Measurements from ENCODE around the gene CCRL2. TPM values are rescaled to one million over a fixed set of nuclear protein-coding genes. Genes with fewer than 3 reads are reported as not detected.
"Not testable (repeated sequence)": the region's sequence is repeated elsewhere in the genome, so short reads cannot be mapped to it uniquely, and the experiment has no call there.

CCRL2 gene
- polyA plus RNA-seq, 4 donors: 0.70 to 0.99 (median 0.91) TPM

DNA sequence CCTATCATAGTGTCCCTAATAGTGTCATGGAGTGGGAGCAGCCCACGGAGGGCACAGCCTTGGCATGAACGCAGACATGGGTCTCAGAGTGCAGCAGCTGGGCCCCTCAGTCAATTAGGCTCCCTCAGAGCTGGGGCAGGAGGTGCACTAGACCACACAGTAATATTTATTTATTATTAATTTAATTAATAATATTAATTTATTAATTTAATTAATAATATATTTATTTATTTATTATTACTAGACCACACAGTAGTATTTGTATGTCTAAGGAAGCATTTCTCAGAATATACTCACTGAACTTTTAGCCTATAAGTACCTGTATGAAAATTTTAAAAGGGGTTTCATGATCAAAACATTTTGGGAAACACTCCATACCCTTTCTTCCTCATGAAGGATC lies 5.5 kb upstream of the CCRL2 start:
- no peak for DNase-seq (ENCODE audit: low read depth in 4 of 4, low spot score in 3 of 4)

DNA sequence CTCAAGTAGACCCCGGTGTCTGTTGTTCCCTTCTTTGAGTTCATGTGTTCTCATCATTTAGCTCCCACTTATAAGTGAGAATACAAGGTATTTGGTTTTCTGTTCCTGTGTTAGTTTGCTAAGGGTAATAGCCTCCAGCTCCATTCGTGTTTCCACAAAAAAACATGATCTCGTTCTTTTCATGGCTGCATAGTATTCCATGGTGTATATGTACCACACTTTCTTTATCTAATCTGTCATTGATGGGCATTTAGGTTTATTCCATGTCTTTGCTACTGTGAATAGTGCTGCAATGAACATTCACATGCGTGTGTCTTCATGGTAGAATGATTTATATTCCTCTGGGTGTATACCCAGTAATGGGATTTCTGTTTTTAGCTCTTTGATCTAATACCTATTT lies 4.2 kb upstream of the CCRL2 start:
- not testable (repeated sequence) for DNase-seq (ENCODE audit: low read depth in 4 of 4, low spot score in 3 of 4)

DNA sequence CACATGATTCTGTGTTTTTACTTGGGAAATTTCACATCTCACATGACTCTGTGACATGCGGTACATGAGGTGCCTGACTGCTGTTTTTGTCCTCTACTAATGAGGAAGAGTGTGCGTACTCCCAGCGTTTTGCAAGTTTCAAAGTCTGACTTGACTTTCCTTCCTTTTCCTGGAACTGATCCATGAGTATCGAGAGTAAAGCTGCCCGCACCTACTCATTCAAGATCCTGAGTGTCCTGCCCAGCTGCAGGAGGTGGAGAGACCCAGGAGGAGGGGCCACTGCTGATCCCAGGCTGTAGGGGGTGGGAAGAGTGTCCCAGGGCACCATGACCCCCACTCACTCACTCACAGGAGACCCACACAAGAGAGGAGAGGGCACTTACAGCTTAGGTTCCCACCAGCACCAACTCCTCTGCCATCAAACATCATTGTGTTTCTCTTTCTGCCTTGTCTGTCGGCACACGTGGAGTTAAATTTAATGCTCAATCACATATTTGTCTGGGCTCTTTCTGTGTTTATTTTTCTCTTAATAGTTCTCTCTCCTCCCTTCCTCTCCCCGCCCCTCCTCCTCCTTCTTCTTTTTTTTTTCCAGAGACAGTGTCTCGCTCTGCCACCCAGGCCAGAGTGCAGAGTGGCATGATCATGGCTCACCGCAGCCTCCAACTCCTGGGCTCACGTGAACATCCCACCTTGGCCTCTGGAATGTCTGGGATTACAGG lies 1.6 kb upstream of the CCRL2 start:
- no peak for DNase-seq (ENCODE audit: low read depth in 4 of 4, low spot score in 3 of 4)

DNA sequence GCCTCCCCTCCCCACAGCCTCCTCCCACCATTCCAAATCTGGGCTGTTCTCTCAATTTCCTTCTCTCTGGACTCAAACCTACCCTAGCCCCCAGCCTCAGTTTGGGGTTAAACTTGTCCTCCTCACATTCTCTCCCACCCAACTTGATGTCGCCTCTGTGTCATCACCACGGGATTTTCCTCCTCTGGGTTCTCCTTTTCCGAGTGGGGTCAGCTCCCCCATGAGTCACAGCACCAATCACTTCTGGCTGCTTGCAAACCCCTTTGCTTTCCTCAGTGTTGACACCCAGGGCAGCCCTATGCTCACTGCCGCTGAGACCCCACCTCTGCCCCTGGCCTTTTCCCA lies 644 bp upstream of the CCRL2 start:
- DNase-seq (ENCODE audit: low read depth in 4 of 4, low spot score in 3 of 4): no peak

DNA sequence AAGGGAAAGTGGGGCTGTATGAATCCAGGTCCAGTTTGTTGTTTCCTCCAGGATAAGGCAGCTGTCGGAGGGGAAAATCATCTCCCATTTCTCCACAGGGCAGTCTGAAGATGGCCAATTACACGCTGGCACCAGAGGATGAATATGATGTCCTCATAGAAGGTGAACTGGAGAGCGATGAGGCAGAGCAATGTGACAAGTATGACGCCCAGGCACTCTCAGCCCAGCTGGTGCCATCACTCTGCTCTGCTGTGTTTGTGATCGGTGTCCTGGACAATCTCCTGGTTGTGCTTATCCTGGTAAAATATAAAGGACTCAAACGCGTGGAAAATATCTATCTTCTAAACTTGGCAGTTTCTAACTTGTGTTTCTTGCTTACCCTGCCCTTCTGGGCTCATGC lies 911 bp downstream of the CCRL2 start:
- no peak for DNase-seq (ENCODE audit: low read depth in 4 of 4, low spot score in 3 of 4)

DNA sequence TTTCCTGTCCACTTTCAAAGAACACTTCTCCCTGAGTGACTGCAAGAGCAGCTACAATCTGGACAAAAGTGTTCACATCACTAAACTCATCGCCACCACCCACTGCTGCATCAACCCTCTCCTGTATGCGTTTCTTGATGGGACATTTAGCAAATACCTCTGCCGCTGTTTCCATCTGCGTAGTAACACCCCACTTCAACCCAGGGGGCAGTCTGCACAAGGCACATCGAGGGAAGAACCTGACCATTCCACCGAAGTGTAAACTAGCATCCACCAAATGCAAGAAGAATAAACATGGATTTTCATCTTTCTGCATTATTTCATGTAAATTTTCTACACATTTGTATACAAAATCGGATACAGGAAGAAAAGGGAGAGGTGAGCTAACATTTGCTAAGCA lies 1.8 kb downstream of the CCRL2 start:
- DNase-seq (ENCODE audit: low read depth in 4 of 4, low spot score in 3 of 4): no peak

DNA sequence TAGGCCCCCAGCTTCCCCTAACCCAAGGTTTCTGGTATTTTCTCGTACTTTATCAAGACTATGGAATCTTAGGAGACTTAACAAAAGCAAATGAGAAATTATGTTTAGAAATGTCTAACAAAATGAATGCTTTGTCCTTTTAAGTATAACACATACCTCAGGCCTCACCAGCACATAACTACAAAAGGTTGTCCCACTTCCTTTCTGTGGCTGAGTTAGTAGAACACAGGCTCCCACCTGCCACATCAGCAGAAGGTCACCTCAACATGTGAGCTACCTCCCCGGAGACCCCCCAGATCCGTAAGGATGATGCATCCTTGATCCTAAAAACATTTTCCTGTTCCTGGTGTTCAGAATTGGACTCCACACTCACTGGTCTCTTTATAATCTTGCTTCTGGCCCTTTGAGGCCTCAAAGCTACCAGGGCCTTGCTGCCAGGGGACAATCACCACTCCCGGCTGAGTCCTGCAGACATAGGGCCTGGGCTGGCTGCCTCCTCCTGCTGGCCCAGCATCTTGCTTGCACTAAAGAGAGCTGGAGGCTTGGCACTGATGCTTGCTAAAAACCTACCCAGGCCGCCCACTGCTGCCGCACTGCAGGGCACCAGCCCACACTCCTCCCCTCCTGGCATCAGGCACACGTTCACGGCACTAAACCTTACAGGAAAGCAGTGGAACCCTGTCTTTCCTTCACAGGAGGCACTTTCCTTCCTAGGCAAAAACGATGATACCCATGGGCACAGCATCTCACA lies 2.9 kb downstream of the CCRL2 start:
- DNase-seq (ENCODE audit: low read depth in 4 of 4, low spot score in 3 of 4): no peak

DNA sequence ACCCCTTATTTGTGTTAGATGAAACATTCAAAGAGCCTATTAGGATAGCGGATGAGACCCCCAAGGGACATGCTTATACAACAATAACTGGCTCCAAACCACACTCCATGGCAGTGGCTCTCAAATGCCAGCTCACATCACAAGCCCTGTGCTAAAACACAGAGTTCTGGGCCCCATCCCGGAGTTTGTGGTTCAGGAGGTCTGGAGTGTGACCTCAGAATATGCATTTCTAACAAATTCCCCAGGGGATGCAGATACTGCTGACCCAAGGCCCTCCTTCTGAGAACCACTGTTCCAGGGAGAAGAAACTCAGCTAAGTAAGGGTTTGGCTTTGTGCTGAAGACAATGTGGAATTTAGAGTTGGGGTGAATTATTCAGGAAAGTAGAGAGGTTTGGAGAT lies 3.6 kb downstream of the CCRL2 start:
- DNase-seq (ENCODE audit: low read depth in 4 of 4, low spot score in 3 of 4): no peak

DNA sequence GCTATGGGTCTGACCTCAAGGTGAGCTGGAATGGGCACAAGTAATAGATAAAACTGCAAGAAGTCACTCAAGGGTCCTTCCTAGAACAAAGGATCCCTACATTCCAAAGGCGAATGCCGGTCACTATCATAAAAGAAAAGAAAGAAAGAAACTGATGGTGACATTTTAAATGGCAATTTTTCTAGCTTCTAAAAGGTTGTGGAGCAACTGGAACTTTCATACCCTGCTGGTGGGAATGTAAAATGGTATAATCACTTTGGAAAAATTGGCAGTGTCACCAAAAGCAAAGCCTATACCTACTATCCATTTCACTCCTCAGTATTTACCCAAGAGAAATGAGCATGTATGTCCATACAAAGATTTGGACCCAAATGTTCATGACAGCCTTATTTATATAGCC lies 4.2 kb downstream of the CCRL2 start:
- no peak for DNase-seq (ENCODE audit: low read depth in 4 of 4, low spot score in 3 of 4)

DNA sequence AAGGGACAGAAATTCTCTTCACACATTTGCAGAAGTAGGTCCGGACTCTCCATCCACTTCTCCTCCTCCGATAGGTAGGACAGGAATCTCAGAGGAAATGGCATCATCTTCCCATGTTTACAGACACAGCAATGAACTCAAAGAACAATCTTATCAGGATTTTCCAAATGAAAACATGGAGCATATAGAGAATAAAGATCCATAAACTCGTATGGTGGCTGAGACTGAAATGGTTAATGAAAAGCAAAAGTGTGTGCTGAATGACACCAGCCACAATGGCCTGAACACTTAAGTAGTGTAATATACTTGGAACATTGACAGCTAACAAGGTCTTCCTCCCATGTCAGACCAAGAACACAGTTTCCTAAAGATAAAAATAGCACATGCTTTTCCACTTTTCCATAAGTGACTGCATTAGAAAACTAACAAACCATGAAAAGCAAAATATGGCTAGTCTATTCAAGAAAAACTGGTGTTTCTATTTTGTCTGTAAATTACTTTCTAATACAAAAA lies 5.8 kb downstream of the CCRL2 start:
- no peak for DNase-seq (ENCODE audit: low read depth in 4 of 4, low spot score in 3 of 4)

DNA sequence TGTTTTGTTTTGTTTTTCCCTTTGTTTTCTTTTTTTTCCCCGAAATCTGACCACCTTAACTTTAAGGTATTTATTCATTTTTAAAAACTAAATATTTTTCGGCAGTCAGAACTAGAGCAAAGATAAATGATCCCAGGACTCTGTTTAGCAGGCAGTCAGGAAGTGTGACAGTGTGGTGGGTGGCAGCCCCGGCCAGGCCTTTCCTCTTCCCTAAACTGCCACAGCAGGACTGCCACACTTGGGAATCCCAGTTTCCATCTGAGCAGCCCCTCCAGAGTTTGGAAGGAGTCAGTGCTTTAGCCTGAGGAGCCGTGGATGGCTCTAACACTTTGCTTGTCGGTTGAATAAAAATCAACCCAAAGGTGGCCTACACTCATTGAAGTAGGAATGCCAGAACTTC lies 6.9 kb downstream of the CCRL2 start:
- DNase-seq (ENCODE audit: low read depth in 4 of 4, low spot score in 3 of 4): no peak

DNA sequence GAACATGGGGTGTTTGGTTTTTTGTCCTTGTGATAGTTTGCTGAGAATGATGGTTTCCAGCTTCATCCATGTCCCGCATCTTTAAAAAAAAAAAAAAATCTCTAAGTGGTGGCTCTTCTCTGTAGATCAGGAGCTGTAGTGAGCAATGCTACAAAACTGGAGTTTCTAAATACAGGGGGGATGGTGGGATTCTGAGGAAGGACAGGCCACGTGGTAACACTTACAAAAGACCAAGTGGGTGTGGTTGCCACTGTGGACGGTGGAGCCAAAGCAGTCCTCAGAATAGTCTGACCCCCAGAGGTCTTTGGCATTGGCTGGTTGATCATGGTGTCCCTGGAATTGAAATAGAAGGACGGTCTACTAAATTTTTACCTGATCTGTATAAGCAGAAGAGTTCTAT lies 7.7 kb downstream of the CCRL2 start:
- no peak for DNase-seq (ENCODE audit: low read depth in 4 of 4, low spot score in 3 of 4)

DNA sequence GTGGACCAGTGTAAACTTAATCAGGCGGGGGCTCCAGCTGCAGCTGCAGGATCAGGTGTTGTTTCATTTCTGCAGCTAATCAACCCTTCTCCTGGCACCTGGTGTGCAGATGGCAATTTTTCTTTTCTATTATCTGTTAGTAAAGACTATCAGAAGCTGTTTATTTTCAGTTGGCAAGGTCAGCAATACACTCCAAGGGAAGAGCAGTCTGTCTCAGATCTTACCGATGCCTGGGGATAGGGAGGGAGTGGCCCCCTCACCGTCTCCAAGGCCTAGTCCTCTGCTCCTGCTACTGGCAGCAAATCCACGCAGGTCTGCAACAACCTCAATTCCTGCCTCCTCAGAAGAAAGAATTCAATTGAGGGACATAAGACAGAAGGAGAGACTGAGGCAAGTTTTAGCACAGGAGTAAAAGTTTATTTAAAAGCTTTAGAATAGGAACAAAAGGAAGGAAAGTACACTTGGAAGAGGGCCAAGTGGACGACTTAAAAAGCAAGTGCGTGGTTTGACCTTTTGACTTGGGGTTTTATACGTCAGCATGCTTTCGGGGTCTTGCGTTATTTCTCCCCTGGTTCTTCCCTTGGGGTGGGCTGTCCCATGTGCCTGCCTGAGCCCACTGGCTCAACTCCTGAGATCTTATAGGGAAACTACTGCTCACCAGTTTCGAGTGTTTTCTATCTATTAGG lies 9.2 kb downstream of the CCRL2 start:
- no peak for DNase-seq (ENCODE audit: low read depth in 4 of 4, low spot score in 3 of 4)

DNA sequence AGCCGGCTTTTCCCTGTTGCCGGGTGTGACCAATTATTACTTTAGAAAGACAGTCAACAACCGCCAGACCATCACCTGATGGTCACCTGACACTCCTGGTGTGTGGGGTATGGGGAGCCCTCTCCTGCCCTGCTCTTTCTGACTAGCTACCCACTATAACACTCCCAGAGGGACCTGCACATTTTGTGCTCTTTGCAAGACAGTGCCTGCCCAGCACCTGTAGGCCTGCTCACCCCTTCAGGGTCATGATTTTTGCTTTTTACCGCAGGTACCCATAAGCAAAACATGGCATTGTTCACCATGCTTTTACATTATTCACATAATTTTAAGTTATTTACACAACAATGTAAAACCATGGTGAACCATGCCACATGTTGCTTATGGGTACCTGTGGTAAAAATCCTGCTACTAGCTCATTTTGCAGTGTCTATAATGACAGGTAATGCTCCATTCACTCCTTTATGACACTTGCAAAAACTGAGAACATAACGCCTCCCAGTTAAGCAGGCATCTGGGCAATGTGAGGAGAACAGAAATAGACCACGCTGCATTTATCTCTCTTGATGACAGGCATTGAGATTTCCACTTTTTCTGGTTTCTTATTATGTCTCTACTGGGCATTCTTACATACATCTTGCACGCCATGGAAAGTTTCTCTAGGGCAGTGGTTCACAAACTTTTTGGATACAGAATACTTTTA lies 9.9 kb downstream of the CCRL2 start:
- DNase-seq (ENCODE audit: low read depth in 4 of 4, low spot score in 3 of 4): no peak

DNA sequence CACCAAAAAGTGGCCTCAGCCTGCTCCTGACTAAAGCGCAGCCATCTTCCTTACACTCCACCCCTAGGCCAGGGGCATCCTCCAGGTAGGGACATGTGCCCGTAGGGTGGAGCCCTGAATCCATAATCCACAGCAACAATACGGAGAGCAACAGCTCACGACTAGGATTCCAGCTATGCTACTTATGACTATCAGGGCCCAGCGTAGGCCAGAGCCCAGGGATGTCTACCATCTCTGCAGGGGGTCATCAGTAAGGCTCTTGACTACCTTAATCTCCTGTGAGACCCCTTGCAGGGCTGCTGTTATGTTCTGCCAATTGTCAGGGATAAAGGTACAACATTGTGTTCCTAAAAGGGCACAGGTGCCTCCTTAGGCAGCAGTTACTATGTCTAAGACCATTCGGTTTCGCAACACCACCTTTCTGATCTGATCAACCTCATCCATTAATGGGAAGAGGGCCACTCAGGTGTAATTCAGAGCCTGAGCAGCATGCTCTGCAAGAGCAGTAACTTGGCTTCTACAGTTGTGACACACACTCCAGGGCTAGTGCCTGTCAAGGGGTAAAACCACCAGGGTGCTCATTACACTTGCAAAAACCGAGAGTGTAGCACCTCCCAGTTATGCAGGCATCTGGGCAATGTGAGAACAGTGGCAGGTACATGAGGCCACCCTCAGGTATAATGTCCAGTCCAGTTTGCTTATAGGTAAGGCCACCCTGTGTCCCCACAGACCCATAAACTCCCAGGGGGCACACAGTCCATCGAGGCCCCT lies 11.0 kb downstream of the CCRL2 start:
- no peak for DNase-seq (ENCODE audit: low read depth in 4 of 4, low spot score in 3 of 4)

DNA sequence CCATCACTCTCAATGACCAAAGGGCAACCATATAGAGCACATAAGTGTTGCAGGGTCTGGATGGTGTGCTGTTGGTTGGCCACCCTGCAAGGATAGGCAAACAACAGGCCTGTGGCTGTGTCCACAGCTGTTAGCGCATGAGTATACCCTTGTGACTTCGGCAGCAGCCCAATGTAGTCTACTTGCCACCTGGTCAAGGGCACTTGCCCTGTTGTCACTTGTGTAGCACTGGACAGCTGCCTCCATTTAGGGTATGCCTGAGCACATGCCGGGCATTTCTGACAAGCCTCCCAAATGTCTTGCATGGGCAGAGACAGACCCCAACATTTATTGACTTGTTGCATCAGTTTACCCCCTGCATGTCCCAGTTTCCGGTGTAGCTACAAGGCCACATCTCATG lies 12.8 kb downstream of the CCRL2 start:
- no peak for DNase-seq (ENCODE audit: low read depth in 4 of 4, low spot score in 3 of 4)

DNA sequence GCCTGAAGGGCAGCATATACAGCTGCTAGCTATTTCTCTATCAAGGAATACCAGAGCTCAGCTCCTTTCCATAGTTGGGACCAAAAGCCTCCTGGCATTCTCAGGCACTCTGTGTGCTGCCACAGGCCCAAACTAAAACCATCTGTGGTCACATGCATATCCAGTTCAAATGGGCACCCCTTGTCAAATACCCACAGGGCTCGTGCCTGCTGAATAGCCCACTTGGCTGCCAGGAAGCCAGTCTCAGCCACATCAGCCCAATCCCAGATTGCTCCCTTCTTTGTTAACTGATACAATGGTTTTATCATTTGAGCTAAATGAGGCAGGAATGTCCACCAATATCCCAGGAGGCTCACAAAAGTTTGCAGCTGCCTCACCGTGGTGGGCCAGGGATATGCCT lies 13.9 kb downstream of the CCRL2 start:
- DNase-seq (ENCODE audit: low read depth in 4 of 4, low spot score in 3 of 4): no peak

DNA sequence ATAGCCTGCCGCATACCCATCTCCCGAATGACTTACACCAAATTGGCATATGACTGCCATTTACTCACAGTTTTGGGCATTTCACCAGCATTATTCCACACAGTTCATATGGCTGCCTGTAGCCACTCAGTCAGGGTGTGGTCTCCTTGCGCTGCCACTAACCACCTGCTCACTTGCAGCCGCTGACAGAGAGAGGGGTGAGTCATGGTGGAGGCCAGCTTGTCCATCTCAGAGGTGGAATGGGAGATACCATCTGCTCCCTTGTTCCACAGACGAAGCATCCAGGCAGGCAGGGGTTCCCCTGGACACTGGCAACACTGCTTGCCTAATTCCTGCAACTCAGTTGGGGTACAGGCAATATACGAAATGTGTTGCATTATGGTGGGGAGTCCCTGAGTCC lies 15.6 kb downstream of the CCRL2 start:
- no peak for DNase-seq (ENCODE audit: low read depth in 4 of 4, low spot score in 3 of 4)

DNA sequence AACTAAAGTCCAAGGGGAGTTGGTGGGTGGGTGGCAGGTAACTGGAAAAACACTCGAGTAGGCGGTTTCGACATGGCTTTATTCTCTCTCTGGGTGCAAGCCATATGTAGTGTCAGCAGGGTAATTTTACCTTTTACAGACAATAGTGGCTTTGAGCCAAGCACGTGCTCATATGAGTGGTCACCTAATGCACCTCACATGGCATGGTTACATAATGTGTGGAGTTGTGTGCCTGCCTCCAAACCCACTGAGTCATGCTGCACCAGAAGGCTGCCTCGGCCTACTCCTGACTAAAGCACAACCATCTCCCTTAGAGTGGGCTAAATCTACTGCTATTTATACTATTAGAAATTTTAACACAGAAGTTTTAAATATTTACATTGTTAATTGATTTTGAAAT lies 16.5 kb downstream of the CCRL2 start:
- no peak for DNase-seq (ENCODE audit: low read depth in 4 of 4, low spot score in 3 of 4)

DNA sequence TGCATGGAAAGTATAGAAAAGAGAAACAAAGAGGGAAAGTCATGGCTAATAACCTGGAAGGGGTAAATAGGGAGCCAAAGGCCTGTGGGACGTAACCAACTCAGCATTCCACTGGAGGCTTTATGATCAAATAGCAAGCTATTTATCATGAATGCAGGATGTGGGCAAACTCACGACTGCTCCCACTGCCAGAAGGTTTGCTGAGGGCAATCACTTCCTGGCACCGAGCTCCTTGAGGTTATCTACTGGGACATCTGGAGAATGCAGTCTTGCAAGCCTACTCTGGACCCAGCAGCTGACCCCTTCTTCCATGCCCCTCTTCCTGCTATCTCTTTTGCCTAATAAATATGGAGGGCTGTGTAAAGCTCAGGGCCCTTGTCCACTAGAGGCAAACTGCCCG lies 19.4 kb downstream of the CCRL2 start:
- not testable (repeated sequence) for DNase-seq (ENCODE audit: low read depth in 4 of 4, low spot score in 3 of 4)
